ENCODE results near the gene DCAF10.

Gene DCAF10

DNA sequence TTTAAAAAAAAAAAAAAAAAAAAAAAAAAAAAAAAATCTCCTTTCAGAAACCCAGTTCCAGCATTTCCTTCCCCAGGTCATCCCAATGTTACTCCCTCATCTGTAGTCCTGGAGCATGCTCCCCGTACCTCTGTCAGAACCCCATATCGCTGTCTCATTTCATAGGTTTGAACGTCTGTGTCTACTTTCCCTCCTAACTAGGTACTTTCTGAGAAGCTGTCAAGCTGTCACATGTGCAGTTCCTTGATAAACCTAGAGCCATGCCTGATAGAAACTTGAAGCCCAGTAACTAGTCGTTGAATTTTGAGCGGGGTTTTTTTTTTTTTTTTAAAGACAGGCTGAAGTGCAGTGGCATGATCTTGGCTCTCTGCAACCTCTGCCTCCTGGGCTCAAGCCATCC, 31.3 kb upstream of the DCAF10 start:
- Histone ChIP-seq H3K27ac (no peak overlapping the region), H3K9ac (no peak overlapping the region), H3K27me3 (no peaks in the 10 kb centered on the region), H3K4me2 (no peak overlapping the region), H4K20me1 (peaks cover 10% of the 10 kb centered on the region; the same call in 1 of the 2 replicates), H3K4me1 (no peaks in the 10 kb centered on the region), H3K36me3 (peaks cover 68% of the 10 kb centered on the region), H3K9me3 (no peaks in the 10 kb centered on the region), H3K4me3 (no peak overlapping the region)
- no peak for TF ChIP-seq Cebpa-rat (IDR thresholded peaks at IDR 0.05)

DNA sequence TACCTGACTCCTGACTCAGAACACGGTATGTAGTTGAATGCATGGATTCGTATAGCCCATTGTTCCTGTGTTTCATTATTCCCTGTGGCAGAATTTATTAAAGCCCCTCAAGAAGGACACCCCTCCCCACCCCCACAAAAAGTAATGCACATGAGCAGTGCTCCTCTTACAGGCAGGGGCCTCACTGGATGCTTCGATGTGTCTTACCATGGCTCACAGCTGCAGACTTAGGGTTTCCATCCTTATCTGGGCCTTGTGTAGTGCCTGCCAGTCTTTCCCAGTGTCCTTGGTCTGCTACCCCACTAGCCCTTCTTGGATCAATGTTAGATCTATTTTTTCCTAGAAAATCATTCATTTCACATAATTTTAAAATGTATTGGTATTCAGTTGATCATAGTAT, 30.6 kb upstream of the DCAF10 start:
- H3K9me3 ChIP-seq = no peaks in the 10 kb centered on the region
- H3K4me2 ChIP-seq = no peak overlapping the region
- H3K4me3 ChIP-seq = no peak overlapping the region
- no peak overlapping the region for H3K27ac ChIP-seq
- peaks cover 15% of the 10 kb centered on the region; the same call in 1 of the 2 replicates for H4K20me1 ChIP-seq
- TF ChIP-seq Cebpa-rat (IDR thresholded peaks at IDR 0.05) = no peak
- no peaks in the 10 kb centered on the region for H3K27me3 ChIP-seq
- H3K4me1 ChIP-seq = no peaks in the 10 kb centered on the region
- no peak overlapping the region for H3K9ac ChIP-seq
- H3K36me3 ChIP-seq = peaks cover 68% of the 10 kb centered on the region

DNA sequence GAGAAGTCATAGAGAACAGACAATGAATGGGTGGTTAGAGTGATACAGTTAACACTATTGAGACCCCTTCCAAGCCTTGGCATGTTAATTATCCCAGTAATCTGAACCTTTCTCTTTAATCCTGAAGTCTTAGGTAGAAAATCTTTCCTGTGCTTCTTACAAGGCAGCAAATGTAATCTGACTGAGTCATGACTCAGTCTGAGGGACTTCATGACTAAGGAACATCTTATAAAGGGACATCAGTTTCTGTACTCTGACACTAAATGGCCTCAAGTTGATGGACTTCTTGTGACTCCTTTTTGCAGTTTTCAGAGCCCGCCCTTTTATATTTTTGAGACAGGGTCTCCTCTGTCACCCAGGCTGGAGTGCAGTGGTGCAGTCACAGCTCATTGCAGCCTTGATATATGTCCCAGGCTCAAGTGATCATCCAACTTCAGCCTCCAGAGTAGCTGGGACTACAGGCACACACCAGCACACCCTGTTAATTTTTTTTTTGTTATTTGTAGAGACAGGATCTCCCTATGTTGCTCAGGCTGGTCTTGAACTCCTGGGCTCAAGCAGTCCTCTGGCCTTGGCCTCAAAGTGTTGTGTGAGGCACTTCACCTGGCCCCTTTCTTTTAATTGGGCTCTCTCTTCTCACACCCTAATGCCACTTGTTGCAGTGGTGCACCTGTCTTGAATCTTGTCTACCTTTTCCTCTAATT, 25.2 kb upstream of the DCAF10 start:
- H3K9ac ChIP-seq = no peak overlapping the region
- H3K4me2 ChIP-seq = no peak overlapping the region
- no peaks in the 10 kb centered on the region for H3K9me3 ChIP-seq
- peaks cover 96% of the 10 kb centered on the region for H3K36me3 ChIP-seq
- no peaks in the 10 kb centered on the region for H3K27me3 ChIP-seq
- H4K20me1 ChIP-seq = peaks cover 48% of the 10 kb centered on the region; the same call in 1 of the 2 replicates
- H3K4me1 ChIP-seq = no peaks in the 10 kb centered on the region
- no peak overlapping the region for H3K4me3 ChIP-seq
- TF ChIP-seq Cebpa-rat (IDR thresholded peaks at IDR 0.05) = no peak
- H3K27ac ChIP-seq = no peak overlapping the region

DNA sequence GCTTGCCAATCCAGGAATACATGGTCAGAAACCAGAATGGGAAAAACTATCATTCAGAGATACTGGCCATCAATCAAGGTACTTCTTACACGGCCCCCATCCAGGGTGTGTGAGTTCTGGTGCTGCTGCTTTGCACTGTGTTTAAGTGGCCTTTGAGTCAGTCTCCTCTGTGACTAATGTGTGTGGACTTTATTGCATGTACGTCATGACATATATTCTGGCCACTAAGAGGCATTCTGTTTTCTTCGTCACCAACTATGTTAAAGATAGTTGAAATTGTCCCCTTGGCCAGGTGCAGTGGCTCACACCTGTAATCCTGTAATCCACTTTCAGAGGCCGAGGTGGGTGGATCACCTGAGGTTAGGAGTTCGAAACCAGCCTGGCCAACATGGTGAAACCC, 24.3 kb upstream of the DCAF10 start:
- no peaks in the 10 kb centered on the region for H3K27me3 ChIP-seq
- H3K4me3 ChIP-seq = no peak overlapping the region
- peaks cover 56% of the 10 kb centered on the region for H4K20me1 ChIP-seq
- no peak for TF ChIP-seq Cebpa-rat (IDR thresholded peaks at IDR 0.05)
- no peaks in the 10 kb centered on the region for H3K9me3 ChIP-seq
- no peak overlapping the region for H3K4me2 ChIP-seq
- peaks cover 99% of the 10 kb centered on the region for H3K36me3 ChIP-seq
- H3K27ac ChIP-seq = no peak overlapping the region
- no peaks in the 10 kb centered on the region for H3K4me1 ChIP-seq
- H3K9ac ChIP-seq = no peak overlapping the region

DNA sequence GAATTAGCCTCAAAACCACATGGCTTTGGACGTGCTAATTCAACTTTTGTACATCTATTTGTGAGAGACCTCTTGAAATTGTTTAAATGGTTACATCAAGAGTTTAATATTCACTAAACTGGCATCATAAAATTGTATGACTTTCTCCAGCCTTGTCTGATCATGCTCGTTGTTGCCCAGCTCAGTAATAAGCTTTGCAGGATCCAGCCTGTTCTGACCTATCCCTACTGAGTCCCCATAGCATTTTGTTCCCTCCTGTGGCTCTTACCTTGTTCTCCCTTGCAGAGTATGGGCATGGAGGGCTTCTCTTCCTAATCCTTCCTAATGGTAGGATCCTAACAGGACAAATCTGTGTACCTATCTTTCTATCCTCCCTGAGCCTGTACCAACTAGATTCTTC, 22.1 kb upstream of the DCAF10 start:
- no peak overlapping the region for H3K4me2 ChIP-seq
- H3K27ac ChIP-seq = no peak overlapping the region
- H4K20me1 ChIP-seq = peaks cover 78% of the 10 kb centered on the region
- H3K9me3 ChIP-seq = no peaks in the 10 kb centered on the region
- H3K4me1 ChIP-seq = peaks cover 18% of the 10 kb centered on the region
- H3K27me3 ChIP-seq = no peaks in the 10 kb centered on the region
- H3K4me3 ChIP-seq = no peak overlapping the region
- H3K36me3 ChIP-seq = peaks cover 100% of the 10 kb centered on the region
- no peak for TF ChIP-seq Cebpa-rat (IDR thresholded peaks at IDR 0.05)
- H3K9ac ChIP-seq = no peak overlapping the region

DNA sequence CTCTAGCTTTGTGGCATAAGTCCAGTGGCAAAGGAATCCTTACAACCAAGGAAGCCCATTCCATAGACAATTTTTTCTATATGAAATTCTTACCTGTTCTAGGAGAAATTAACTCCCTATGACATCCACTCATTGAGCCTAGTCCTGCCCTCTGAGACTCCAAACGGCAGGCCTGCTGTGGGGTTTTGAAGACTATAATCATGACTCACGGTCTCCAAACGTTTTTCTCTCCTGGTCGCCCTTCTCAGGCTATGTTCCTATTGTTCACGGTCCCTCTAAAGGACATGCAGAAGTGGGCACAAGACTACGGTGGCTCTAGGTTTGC, 16.3 kb upstream of the DCAF10 start:
- Histone ChIP-seq H4K20me1 (peaks cover 46% of the 10 kb centered on the region), H3K27ac (peak overlapping the region; percentile 96), H3K4me1 (peaks cover 32% of the 10 kb centered on the region), H3K9ac (peak overlapping the region; percentile 97), H3K4me2 (peak overlapping the region; percentile 71), H3K9me3 (no peaks in the 10 kb centered on the region), H3K4me3 (peak overlapping the region; percentile 93), H3K36me3 (peaks cover 45% of the 10 kb centered on the region), H3K27me3 (no peaks in the 10 kb centered on the region)
- no peak for TF ChIP-seq Cebpa-rat (IDR thresholded peaks at IDR 0.05)

DNA sequence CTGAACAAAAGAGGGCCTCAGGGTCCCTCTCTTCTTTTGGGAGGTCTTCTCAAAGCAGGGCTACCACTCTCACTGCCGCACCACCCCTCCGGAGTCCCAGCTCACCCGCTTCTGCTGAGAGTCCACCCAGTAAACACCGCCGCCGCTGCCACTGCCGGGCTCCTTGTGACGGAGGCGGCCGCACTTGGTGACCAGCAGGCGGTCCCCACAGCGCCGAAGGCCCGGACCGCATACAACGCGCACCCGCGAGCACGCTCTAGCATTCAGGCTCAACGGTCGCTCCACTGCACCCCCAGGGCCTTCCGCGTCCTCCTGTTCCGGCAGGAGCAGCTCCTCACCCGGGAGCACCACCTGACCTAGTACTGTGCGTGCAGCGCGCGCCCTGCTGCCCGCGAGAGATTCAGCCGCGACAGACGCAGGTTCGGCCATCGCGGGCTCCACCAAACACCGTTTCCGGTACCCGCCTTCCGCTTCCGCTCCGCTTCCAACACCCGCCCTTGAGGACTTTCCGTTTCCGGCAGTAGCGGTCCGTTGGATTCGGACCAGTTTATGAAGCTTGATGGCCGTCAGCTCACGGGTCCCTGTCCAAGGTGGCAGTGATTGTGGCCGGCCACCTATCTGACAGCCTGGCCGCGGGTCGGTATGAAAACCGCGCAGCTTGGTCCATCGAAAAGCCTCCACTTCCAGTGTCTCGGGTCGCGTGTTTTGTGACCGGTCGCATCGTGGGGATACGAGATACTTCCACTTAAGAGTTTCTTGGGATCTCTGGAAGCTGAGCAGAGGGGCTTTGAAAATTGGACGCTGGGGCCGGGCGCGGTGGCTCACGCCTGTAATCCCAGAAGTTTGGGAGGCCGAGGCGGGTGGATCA, 15.7 kb upstream of the DCAF10 start, which contains the start of gene EXOSC3:
TSS of gene EXOSC3 (minus strand) at position 449 of the 868 bp plus-strand sequence. CDS start at position 429, 20 bp downstream.
- peak within 1 kb of the TSS; percentile 97 for H3K9ac ChIP-seq
- peaks cover 32% of the 10 kb centered on the region for H3K4me1 ChIP-seq
- peak within 1 kb of the TSS; percentile 93 for H3K4me3 ChIP-seq
- no peaks in the 10 kb centered on the region for H3K27me3 ChIP-seq
- peak within 1 kb of the TSS; percentile 96 for H3K27ac ChIP-seq
- H4K20me1 ChIP-seq = peaks cover 40% of the 10 kb centered on the region
- TF ChIP-seq Cebpa-rat (IDR thresholded peaks at IDR 0.05) = no peak
- H3K36me3 ChIP-seq = peaks cover 39% of the 10 kb centered on the region
- no peaks in the 10 kb centered on the region for H3K9me3 ChIP-seq
- peak within 1 kb of the TSS; percentile 71 for H3K4me2 ChIP-seq

DNA sequence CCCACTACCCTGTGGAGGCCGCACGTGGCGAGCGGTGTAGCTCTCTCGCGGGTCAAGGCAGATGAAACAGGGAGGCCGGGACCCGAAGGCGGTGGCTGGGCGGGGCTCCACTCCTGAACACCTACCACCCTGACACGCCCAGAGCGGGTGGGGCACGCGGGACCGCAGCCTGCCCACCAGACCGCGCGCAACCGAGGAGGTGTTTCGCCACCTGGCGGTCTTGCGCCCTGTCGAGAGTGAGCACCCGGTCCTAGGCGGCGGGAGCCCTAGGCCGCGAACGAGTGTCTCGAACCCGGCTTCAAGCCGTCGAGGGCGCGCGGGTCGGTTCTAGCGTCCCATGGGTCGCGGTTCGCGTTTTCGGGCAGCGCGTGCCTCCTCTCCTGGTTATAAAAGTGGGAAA, 13.5 kb upstream of the DCAF10 start:
- H3K4me3 ChIP-seq = no peak overlapping the region
- H3K9me3 ChIP-seq = no peaks in the 10 kb centered on the region
- H4K20me1 ChIP-seq = peaks cover 20% of the 10 kb centered on the region
- H3K4me1 ChIP-seq = peaks cover 29% of the 10 kb centered on the region
- peaks cover 22% of the 10 kb centered on the region for H3K36me3 ChIP-seq
- no peak overlapping the region for H3K27ac ChIP-seq
- TF ChIP-seq Cebpa-rat (IDR thresholded peaks at IDR 0.05) = no peak
- H3K4me2 ChIP-seq = no peak overlapping the region
- no peak overlapping the region for H3K9ac ChIP-seq
- no peaks in the 10 kb centered on the region for H3K27me3 ChIP-seq

DNA sequence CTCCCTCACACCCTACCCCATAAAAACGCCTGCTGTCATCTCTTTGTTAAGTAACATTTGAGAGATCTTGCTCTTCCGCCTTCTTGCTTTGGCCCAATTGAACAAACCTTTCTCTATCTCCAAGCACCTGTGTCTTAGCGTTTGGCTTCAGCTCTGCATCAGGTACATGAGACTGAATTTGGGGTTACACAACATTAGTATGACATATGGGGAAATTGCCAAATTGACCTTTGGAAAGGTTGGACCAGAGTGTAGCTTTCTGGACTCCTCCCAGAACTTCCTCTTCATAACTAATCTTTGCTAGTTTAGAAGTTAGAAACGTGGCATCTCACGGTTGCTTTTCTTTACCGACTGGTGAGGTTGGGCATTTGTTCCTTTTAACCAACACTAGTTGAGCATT, 12.3 kb upstream of the DCAF10 start:
- Histone ChIP-seq H3K4me2 (no peak overlapping the region), H3K27ac (no peak overlapping the region), H3K27me3 (no peaks in the 10 kb centered on the region), H3K36me3 (peaks cover 9% of the 10 kb centered on the region), H3K4me3 (no peak overlapping the region), H4K20me1 (peaks cover 7% of the 10 kb centered on the region; the same call in 1 of the 2 replicates), H3K9me3 (no peaks in the 10 kb centered on the region), H3K9ac (no peak overlapping the region), H3K4me1 (peaks cover 16% of the 10 kb centered on the region)
- TF ChIP-seq Cebpa-rat (IDR thresholded peaks at IDR 0.05) = no peak

DNA sequence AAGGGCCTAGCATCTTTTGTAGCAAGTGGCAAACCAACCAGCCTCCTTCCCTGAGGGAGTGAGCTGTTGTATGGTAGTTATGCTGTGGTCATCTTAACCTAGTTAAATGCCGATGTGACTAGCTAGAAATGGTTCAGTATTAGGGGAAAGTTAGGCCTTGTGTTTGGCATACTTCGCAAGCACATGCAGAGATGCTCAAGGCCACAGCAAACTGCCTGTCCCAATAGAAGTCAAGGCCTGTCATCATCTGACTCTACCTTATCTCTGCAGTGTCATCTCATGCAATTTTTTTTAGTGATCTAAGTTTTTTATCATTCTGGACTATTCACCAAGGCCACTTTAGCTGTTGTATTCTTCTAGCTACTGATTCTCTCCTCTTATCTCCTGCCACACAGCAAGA, 10.5 kb upstream of the DCAF10 start:
- Histone ChIP-seq H3K27me3 (no peaks in the 10 kb centered on the region), H3K27ac (no peak overlapping the region), H3K4me1 (peaks cover 9% of the 10 kb centered on the region), H3K4me2 (no peak overlapping the region), H4K20me1 (no peaks in the 10 kb centered on the region), H3K4me3 (no peak overlapping the region), H3K9ac (no peak overlapping the region), H3K36me3 (0 out of 2 replicates have a peak, but pooled peaks cover 4% of the 10 kb centered on the region), H3K9me3 (no peaks in the 10 kb centered on the region)
- no peak for TF ChIP-seq Cebpa-rat (IDR thresholded peaks at IDR 0.05)

Data from BLaER1 (cell line).